Astrocyte of the hippocampus (primary cell): Measurements from ENCODE around the gene TMEM129.

Experiments
- DNase-seq: peaks from one replicate; pipeline ENCODE4 v3.0.0; 2011; ENCODE audit warnings: low read depth, low spot score

TMEM129 gene

DNA sequence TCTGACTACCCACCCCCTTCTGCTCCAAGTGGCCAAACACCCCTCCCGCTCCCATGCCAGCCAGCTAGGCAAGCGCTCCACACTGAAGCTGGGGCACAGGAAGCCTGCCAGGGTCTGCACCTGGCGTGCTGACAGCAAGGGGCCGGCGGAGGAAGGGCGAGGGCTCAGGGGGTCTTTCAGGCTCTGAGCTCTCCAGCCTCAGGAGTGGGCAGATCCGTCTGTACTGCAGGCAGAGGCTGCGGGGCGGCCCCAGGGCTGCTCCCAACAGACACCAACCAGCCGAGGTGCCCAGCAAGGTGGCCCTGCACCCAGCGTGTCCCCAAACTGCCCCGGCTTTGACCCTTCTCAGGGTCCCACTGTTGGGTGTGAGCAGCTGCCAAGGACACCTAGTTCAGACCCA lies 51.9 kb downstream of the TMEM129 start:
- no peak for DNase-seq

DNA sequence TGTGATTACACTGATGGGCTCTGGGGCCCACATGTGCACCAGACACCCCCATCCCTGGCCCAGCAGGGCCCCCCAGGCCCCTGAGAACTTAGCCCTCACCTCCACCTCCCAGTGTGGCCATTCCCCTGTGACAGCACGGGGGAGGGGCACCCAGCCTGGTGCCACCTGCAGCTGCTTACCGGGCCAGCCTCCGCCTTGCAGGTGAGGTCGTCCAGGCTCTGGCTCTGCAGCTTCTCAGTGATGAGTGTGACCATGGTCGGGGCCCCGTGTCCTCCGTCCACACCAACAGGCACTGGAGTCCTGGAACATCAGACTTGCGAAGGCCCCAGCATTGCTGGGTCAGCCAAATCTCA lies 52.7 kb downstream of the TMEM129 start:
- no peak for DNase-seq

DNA sequence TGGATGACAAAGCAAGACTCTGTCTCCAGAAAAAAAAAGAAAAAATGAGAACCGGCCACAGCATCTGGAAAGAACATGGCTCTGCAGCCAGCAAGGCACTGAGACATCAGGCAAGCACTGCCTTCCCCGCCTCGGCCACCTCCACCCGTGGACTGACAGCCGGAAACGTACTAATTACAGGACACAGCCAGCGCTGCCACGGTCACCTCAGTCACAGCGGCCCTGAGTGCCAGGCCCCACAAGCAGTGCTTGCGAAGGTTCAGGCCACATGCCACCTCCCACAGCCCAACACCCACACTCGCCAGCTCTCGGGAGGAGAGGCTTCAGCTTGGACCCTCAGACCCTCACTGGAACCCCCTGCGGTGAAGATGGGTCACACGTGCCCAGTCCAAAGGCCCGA lies 53.9 kb downstream of the TMEM129 start:
- DNase-seq: no peak

DNA sequence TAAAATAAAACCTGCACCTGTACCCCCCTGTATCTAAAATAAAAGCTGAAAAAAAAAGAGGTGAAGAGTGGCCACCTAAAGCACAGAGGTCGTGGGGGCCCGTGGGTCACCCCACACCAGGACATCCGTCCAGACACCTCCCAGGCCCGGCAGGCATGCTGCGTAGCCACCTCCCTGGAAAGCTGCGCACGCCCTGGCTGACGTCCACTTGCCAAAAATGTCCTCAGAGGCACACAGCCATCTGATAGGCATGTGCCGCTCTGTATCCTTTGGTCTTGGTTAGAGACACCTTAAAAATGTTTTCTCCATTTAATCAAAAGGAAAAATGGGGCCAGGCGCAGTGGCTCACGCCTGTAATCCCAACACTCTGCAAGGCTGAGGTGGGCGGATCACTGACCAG lies 54.7 kb downstream of the TMEM129 start:
- no peak for DNase-seq
